Inflammatory macrophage treated with lipopolysaccharide for 4 hours (primary cell): ENCODE measurements around the gene OPA1.

ENCODE experiments used
- DNase-seq: peaks from one replicate; pipeline ENCODE4 v3.0.0-alpha.2; 2020

Gene OPA1, protein sequence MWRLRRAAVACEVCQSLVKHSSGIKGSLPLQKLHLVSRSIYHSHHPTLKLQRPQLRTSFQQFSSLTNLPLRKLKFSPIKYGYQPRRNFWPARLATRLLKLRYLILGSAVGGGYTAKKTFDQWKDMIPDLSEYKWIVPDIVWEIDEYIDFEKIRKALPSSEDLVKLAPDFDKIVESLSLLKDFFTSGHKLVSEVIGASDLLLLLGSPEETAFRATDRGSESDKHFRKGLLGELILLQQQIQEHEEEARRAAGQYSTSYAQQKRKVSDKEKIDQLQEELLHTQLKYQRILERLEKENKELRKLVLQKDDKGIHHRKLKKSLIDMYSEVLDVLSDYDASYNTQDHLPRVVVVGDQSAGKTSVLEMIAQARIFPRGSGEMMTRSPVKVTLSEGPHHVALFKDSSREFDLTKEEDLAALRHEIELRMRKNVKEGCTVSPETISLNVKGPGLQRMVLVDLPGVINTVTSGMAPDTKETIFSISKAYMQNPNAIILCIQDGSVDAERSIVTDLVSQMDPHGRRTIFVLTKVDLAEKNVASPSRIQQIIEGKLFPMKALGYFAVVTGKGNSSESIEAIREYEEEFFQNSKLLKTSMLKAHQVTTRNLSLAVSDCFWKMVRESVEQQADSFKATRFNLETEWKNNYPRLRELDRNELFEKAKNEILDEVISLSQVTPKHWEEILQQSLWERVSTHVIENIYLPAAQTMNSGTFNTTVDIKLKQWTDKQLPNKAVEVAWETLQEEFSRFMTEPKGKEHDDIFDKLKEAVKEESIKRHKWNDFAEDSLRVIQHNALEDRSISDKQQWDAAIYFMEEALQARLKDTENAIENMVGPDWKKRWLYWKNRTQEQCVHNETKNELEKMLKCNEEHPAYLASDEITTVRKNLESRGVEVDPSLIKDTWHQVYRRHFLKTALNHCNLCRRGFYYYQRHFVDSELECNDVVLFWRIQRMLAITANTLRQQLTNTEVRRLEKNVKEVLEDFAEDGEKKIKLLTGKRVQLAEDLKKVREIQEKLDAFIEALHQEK

DNA sequence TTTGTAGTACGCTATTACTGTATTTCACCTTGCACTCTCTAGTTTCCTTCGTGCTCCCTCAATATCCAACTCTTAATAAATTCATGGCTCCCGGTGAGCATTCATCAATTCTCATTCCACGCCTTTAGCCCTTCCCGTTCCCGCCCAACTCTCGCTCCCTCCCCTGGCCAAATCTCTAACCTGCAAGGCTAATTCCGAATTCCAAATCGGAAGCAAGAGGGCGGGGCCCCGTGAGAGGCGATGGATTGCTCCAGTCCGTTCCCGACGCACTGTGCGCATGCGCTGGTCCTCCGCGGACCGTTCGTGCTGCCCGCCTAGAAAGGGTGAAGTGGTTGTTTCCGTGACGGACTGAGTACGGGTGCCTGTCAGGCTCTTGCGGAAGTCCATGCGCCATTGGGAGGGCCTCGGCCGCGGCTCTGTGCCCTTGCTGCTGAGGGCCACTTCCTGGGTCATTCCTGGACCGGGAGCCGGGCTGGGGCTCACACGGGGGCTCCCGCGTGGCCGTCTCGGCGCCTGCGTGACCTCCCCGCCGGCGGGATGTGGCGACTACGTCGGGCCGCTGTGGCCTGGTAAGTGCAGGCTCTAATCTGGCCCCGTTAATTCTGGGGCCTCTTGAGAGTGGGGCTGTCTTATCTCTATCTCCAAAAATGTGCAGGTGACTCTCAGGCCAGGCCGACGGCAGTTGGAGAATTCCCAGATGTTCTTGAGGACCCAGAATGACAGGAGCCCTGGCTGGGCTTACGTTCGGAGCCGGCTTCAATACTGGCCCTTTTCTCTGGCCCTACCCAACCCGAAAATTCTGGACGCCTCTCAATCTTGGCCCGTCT, at the start of gene OPA1:
Gene OPA1 (plus strand): TSS at position 368 of the 827 bp plus-strand sequence. CDS start 170 bp downstream, at position 538.
- DNase-seq = peak; percentile 99

DNA sequence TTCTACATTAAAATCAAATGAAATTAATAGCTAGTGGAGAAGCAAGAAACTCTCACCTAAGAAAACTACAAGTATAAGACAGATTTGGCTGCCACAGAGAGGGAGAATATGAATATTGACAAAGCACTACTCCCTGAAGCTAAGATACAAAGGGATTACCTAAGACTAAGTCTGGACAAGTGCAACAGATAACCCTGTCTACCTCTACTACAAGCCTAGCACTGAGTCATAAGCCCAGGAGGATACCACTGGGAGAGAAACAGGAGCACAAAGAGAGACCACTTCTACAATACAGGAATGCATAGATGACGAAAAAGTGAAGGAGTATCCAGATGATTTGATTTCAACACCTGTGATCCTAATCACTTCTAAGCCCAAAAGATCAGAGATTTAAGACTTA, 48.7 kb upstream of the OPA1 start:
- no peak for DNase-seq

DNA sequence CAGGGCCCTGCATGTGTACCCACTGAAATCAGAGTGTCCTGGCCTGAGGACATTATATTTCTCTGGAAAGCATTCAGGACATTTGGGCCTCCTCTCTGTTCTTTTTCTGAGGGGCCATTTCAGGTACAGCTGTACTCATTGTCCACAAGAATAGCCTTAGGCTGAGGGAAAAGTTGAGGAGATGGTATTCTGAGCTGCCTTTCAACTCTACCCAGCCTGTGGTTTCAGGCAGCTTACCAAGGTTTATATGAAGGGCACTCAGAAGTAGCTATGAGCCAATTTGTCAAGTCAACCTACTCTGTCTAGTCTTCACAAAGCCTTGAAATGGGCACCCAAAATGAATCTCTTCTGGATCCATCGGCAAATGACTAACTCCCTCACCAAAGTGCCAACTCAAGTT, 47.7 kb upstream of the OPA1 start:
- DNase-seq = no peak

DNA sequence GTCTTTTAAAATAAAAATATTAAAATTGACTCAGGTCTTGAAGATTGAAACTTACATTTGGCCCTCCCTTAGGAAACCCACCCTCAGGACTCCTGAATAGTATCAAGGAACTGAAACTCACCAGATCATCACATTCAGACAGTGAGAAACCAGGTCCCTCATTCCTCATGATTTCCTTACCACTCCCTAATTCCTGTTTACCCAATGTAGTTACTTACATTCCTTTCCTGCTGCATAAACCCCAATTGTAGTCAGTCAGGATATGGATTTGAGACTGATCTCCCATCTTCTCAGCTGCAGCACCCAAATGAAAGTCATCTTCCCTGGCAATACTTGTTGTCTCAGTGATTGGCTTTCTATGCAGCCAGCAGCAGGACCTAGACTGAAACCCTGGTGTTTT, 46.9 kb upstream of the OPA1 start:
- DNase-seq = no peak

DNA sequence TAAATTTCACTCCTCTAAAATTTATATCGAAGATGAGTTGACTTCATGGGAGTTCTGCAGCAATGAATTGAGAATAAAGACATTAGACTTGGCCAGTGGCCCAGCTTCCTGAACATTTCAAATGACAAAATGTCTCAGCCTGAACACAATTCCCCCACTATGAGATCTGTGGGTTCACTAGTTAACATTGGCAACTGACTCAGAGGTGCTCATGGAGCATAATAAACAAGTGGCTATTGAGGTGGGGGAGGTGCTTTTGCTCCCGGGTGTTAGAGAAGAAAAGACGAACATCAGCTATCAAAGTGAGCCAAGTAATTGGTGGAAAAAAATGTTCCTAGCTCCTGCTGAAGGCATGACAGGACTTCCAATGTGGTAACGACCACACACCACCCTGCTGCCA, 44.6 kb upstream of the OPA1 start:
- DNase-seq = no peak

DNA sequence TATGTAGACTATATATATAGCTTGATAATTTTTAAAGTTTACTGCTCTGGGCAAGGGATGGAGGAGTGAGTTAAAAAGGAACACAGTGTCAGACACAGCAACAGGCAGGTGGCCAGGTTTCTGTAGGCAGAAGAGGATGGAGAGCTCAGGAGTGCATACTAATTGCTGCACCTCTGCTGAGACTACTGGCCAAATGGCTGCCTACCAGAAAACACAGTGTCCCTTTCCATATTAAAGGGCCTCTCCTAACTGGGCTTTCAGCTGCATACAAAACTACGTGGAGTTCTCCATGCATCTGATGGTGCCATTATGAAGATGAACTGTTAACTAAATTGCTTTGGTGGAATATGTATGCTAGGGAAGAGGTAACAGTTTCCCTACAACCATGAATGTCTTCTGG, 40.1 kb upstream of the OPA1 start:
- DNase-seq = no peak

DNA sequence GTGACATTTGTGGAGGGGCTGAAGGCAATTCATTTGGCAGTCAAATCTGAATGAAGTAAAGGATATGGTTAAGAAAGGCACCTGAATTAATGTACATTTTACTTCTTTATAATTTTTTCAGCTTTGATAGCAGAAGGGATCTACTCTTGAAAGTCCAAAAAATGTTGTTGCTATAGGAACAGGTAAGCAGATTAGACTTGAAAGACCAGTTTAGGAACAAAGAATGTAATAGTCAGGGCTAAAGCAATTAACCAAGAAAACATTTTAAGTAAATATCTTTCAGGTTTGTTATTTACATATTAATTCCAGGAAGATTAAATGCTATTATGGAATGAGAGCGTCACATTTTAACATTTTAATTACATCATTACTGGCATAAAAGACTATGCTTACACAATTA, 39.4 kb upstream of the OPA1 start:
- no peak for DNase-seq

DNA sequence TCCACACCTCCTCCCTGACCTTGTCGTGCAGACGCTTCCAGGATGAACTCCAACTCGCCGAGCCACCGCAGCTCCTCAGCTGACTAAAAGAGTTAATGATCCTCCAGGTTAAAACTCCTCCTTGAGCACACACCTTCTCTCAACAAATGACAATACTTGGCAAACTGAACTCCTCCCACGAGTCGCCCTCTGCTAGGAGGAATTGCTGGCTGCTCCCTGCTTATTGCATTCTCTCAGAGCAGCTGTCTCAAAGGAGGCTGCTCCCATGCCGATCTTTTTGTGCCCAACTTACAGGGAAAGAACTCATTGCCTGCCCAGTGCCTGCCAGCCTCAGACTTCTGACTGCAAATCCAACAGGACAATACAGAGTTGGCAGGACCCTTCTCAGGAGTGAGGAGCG, 38.2 kb upstream of the OPA1 start, which contains the start of gene ATP13A4:
Gene ATP13A4 (minus strand): TSS at position 85 of the 400 bp plus-strand sequence. CDS start 96 bp downstream, outside the sequence.
- DNase-seq = no peak

DNA sequence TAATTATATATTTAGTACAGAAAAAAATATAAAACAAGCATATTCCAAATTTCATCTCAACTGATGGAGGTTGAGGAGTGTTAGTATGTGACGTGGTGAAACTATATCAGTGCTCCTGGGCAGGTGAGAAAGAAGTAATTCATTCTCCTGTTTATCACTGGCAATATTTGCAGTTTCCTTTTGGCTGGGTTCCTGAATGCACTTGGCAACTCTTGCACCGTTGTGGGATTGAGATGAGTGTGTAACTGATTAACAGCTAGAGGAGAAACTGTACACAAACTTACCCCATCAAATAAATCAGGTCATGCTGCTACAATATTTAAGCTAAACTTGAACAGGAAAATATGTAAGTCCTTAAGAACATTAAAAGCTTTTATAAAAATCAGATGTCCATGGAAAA, 36.2 kb upstream of the OPA1 start:
- no peak for DNase-seq

DNA sequence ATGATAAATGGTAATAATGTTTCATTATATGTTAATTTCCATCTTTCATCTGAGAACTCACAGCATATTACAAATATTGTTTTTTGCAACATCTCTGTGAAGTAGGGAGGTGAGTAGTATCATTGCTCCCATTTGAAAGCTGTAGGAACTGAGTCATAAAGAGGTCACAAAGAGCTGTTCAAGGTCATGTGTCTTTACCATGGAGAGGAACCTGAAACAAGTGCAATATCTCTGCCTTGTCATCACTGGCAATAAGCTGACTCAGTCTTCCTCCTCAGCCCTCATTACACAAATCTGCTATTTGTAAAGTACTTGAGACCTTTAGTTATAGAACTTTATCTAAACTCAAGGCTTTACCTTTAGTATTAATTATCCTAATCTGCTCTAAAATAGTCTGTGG, 33.9 kb upstream of the OPA1 start:
- peak; percentile 49 for DNase-seq

DNA sequence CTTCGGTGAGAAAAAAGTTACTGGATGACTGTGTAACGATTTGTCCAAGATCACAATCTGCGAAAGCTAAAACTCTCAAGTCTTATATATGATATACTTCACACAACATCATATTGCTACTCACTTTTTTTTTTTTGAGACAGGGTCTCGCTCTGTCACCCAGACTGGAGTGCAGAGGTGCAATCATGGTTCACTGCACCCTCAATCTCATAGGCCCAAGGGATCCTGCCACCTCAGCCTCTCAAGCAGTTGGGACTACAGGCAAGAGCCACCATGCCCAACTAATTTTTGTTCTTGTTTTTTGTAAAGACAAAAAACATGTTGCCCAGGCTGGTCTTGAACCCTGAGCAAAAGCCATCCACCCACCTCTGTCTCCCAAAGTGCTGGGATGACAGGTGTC, 32.9 kb upstream of the OPA1 start:
- DNase-seq = no peak

DNA sequence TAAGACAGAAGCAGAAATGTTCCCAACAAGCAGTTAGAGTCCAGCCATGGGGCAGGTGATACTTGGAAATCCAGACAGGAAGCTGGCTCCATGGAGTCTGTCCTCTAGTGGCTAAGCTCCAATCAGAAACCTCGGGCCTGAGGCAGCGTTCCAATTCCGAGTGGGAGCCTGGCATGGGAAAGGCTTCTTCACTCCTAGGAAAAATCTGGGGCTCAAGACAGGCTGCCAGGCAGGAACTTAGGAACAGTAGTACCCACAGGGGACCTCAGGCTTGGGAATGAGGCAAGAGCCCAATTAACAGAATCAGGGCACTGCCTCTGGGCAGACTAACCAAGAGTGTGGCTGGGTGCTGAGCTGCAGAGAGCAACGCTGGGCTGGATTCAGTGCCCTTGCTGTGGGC, 32.1 kb upstream of the OPA1 start:
- DNase-seq = no peak

DNA sequence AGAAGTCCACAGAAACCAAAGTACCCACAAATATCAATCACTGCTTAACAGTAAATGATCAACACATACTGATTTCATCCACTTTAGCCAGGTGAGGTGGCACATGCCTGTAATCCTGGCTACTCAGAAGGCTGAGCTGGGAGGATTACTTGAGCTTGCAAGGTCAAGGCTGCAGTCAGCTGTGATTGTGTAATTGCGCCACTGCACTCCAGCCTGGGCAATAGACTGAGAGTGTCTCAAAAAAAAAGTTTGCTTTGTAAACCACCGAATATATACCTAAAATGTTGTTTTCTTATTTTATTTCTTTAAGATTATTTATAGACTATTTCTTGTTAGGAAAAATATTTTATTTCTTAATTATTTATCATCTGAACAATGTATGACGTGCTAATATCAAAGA, 29.6 kb upstream of the OPA1 start:
- no peak for DNase-seq

DNA sequence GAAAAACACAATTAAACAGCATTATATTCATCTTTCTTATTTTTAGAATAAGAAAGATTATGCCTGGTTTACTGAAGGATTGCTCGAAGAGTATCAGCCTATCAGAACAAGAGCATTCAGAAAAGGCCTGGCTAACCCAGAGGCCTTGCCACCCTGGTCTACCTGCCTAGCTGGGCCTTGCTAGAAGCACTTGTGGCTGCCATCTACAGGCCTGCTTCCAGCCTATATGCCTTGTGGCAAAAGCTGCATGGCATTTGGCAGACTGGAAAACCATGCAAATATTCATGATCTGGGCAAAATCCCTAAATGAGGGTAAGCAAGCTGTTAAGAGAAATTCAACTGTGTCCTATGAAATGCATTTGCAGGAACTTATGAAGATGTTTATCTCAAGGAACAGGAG, 29.0 kb upstream of the OPA1 start:
- DNase-seq = peak; percentile 5

DNA sequence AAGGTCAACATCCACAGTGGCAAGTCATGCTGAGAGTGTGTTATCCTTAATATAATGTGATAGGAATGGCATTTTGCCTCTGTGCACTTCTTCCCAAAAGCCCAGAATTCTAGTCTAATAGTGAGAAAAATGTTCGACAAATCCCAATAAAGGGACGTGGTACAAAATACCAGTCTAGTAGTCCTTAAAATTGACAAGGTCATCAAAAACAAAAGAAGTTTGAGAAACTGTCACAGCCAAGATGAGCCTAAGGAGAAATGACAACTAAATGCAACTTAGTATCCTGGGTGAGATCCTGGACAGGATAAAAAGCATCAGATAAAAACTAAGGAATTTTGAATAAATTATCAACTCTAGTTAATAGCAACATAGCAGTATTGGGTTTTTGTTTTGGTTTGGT, 23.9 kb upstream of the OPA1 start:
- DNase-seq = no peak

DNA sequence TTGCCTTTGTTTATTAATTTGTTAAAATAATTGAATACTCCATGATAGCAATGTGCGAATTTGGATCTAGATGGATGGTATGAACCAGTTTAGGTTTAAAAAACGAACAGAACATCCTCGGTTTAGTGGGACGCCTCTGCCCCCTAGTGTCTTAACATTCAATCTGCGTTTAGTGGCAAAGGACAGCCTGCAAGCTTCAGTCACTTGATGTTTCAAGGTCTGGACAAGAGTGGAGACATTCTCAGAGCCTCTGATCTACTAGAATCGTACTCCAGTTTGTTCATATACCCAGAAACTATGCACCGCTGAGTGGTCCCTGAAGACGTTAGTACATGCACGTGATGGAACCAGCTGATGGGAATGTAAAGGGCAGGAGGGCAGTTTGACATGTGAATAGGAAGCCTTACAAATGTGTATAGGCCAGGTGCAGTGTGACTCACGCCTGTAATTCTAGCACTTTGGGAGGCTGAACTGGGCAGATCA, 20.5 kb upstream of the OPA1 start:
- peak; percentile 56 for DNase-seq

DNA sequence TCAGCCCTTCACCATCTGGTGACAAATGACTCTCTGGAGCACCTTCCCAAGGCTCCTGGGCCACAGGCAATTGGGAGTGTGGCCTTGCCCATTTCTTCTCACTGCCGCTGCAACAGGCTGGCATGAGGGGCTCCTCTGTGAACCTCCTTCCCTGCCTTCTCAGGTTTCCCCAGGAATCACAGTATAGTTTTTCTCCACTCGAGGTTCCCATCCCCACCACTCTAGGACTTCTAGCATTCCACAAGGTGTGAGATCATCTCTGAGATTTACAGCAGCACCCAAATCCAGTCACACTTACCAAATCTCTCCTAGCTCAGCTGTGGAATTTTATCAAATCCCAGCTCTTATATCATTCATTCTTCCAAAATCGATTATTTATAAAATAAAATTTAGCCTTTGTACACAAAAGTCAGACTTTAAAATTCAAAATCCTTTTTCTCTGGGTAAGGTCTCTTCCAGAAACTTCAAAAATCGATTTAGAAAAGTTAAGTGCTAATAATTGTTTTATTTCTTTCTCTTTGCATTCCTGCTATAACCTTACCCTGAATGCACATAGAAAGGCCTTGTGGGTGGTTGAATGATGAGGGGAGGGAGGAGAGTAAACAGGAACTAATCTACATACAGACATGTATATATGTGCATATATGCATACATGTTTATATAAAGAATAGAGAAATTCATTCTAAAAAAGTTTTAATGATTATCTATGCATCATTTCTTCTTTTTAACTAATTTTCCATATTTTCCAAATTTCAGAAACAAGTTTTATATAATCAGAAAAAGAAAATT, 19.4 kb upstream of the OPA1 start:
- no peak for DNase-seq

DNA sequence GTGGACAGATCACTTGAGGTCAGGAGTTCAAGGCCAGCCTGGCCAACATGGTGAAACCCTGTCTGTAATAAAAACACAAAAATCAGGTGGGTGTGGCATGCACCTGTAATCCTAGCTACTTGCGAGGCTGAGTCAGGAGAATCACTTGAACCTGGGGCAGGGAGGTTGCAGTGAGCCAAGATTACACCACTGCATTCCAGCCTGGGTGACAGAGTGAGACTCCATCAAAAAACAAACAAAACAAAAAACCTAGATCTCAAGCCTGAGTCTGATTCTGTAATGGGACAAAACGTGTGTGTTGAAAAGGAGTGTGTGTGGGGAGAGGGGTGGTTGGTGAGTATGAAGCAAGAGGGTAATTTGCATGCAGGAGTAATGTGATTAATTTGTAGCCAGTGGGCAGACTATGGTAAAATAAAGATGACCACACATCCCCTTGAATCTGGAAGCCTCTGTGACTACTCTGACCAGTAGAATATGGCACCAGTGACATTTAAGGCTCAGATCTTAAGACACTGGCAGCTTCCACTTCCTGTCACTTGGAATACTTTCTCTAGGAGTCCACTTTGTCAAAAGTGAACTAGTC, 18.4 kb upstream of the OPA1 start:
- no peak for DNase-seq

DNA sequence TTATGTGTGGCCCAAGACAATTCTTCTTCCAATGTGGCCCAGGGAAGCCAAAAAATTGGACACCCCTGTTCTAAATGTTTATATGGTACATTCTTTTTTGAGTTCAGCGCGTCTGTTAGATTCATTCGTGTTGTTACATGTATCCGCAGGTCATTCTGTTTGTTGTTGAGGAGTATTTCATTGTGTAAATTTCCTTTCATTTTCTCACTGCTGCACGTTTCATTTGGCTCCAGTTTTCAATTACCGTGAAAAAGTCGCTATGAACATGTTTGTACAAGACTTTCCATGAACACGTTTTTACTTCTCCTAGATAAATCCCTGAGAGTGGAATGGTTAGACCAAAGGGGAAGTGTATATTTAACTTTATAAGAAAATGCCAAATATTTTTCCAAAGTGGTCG, 7.5 kb upstream of the OPA1 start:
- DNase-seq = no peak

DNA sequence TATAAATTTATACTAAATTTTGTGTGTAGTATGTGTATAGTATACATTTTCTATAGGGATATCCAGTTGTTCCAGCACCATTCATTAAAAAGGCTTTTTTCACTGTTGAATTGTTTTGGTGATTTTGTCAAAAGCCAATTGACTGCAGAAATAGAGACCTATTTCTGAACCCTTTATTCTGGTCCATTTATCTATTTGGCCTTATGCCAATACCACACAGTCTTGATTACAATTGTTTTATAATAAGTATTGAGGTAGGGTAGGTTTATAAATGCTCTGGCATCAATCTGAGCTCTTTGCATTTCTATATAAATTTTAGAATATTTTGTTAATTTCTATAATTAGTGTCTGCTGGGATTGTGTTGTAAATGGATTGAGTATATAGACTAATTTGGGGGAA, 6.5 kb upstream of the OPA1 start:
- no peak for DNase-seq

DNA sequence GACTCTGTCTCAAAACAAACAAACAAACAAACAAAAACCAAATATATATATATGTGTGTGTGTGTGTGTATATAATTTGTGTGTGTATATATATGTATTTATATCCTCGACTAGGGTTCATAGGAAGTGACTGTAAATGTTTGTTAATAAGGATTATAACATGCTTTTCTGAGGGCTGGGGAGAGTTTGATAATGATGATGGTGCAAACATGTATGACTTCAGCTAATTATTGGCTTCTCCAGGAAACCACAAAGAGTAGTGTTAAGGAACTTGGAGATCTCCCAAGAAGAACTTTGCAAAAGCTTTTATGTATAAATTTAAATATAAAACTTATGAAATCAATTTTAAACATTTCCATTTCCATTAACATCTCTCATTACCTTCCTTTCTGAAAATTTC, 3.9 kb upstream of the OPA1 start:
- DNase-seq = peak; percentile 29
